Neural cell (in vitro differentiated cells): Measurements from ENCODE around the gene ZNF385D.

Experiments
- CTCF ChIP-seq: fragments of 450-650 bp; IDR thresholded peaks from 2 replicates; pipeline ENCODE4 v1.5.1; 2014; ENCODE audit warnings: antibody characterized with exemption, mild to moderate bottlenecking, moderate library complexity; ENCODE audit not compliant: poor library complexity, severe bottlenecking
- POLR2AphosphoS5 ChIP-seq: IDR thresholded peaks from 2 replicates; pipeline ENCODE4 v1.6.1; 2012

GRCh38 chr3:21446945-21447475, 304.0 kb downstream of the ZNF385D start:
- TF ChIP-seq POLR2AphosphoS5 (no peak), CTCF (no peak)
